Fibroblast of villous mesenchyme (primary cell): ENCODE data around the gene RDH5. TPM values are rescaled to one million over a fixed set of nuclear protein-coding genes. Genes with fewer than 3 reads are reported as not detected.

Experiments
- DNase-seq: peaks from one replicate; pipeline ENCODE4 v3.0.0-alpha.2; 2010; ENCODE audit warnings: low read depth
- H3K4me3 ChIP-seq: 2 replicates; pipeline ENCODE4 v1.5.1; 2011; ENCODE audit warnings: low read depth, mild to moderate bottlenecking, low read length
- CTCF ChIP-seq: IDR thresholded peaks from 2 replicates; pipeline ENCODE4 v1.5.1; 2012; ENCODE audit warnings: low read depth, mild to moderate bottlenecking, low read length; ENCODE audit not compliant: insufficient read depth
- total RNA-seq: library from RNA; depleted of rRNA; stranded (reverse); fragments of >200 nt; gene quantifications from 2 replicates; pipeline ENCODE4 v1.2.3, GENCODE V29; 2012

RDH5 gene
- total RNA-seq, 1 donor = 6.0 TPM

- no peak overlapping the region for H3K4me3 ChIP-seq
- TF ChIP-seq CTCF = peak; percentile 19
- no peak for DNase-seq
These were observed 14.3 kb upstream of the RDH5 start for GRCh38 chr12:55705782-55706402.

GRCh38 chr12:55706568-55707218 lies 13.5 kb upstream of the RDH5 start:
- no peak overlapping the region for H3K4me3 ChIP-seq
- no peak for TF ChIP-seq CTCF
- no peak for DNase-seq

- H3K4me3 ChIP-seq = peak overlapping the region; percentile 56
- DNase-seq = no peak
- TF ChIP-seq CTCF = no peak
These were observed 12.9 kb upstream of the RDH5 start for GRCh38 chr12:55707219-55707671.

GRCh38 chr12:55707841-55708694 lies 12.1 kb upstream of the RDH5 start, which contains the start of gene ITGA7:
Gene ITGA7 (minus strand): TSS chr12:55707904. CDS start chr12:55707682, 222 bp downstream.
- peak within 1 kb of the TSS; percentile 56 for H3K4me3 ChIP-seq
- no peak for DNase-seq
- no peak for TF ChIP-seq CTCF

GRCh38 chr12:55708695-55709233 lies 11.4 kb upstream of the RDH5 start:
- H3K4me3 ChIP-seq = no peak overlapping the region
- no peak for TF ChIP-seq CTCF
- no peak for DNase-seq

GRCh38 chr12:55711786-55712553 lies 8.2 kb upstream of the RDH5 start:
- no peak overlapping the region for H3K4me3 ChIP-seq
- no peak for TF ChIP-seq CTCF
- no peak for DNase-seq
